Stimulated activated naive CD4-positive, alpha-beta T cell (primary cell): Measurements from ENCODE around the gene USP34.
"Not testable (repeated sequence)": the region's sequence is repeated elsewhere in the genome, so short reads cannot be mapped to it uniquely, and the experiment has no call there.

Source experiments
- DNase-seq, 6 experiments: peaks; one replicate each; lab custom pipeline; 2025; lab: John Stamatoyannopoulos, UW

Gene USP34

GRCh38 chr2:61185231-61185728 lies 285.6 kb downstream of the USP34 start:
- no peak for DNase-seq

- DNase-seq: no peak
Observed at GRCh38 chr2:61184263-61184662, 286.6 kb downstream of the USP34 start.

- no peak for DNase-seq
Observed at GRCh38 chr2:61183795-61184194, 287.1 kb downstream of the USP34 start.

DNA sequence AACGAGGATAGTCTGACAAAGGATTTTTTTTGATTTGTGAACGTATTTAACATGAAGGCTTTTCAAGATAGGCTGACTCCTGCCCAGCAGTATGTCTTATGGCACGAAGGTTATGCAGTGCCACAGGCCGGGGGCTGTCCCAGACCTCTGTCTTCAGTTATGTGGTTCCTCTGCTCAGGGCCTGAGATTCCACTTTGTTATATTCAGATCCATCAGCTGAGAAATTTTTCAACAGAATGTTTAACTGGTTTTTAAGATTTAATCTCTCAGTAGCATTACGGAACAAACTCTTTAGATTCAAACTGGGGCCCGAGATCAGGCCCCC lies 288.9 kb downstream of the USP34 start:
- no peak for DNase-seq

DNA sequence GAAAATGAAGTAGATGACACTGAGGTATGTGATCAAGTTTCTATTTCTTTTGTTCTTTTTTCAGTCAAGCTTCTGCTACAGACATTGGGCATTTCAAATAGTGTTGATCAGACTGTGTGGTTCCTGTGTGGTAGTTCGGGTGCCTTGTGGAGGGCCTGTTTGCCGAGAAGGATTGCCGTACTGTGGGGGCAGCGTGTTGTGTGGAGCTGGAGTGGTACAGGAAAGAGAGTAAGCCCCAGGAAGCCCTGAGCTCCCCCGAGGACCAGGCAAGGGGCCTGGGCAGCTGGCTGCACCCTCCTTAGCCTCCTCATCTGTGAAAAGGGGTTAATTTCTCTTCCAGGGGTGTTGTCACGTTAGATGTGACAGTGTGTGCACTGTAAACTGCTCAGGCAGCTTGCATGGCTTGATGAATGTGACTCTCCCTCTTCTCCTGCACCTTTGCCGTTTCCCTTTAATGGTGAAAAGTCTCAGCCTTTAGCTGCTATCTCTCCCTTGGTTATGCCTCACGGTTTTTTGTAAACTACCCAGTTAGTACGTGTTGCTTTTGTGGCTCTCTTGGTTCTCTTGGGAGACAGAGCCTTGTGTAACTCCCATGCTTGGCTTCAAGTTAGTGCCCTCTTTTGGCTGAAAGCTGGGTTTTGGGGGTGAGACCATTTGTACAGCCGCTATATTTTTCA lies 289.4 kb downstream of the USP34 start:
- DNase-seq: no peak

DNA sequence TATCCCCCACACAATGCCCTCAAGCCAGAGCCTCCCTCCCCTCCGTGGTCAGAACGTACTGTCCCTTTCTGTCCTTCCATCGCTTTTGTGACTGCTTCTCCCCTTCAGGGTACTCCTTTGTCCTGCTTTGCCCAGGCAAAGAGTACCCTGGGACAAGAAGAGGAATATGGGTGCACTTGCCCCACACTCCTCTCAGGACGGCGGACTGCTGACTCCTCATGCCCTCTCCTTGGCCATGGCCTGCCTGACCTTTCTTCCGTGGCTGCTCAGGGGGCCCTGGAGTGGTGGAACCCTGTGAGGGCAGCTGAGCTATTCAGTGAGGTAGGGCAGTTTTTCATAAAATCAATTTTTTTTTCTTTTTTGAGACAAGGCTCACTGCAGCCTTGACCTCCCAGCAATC lies 290.2 kb downstream of the USP34 start:
- no peak for DNase-seq

DNA sequence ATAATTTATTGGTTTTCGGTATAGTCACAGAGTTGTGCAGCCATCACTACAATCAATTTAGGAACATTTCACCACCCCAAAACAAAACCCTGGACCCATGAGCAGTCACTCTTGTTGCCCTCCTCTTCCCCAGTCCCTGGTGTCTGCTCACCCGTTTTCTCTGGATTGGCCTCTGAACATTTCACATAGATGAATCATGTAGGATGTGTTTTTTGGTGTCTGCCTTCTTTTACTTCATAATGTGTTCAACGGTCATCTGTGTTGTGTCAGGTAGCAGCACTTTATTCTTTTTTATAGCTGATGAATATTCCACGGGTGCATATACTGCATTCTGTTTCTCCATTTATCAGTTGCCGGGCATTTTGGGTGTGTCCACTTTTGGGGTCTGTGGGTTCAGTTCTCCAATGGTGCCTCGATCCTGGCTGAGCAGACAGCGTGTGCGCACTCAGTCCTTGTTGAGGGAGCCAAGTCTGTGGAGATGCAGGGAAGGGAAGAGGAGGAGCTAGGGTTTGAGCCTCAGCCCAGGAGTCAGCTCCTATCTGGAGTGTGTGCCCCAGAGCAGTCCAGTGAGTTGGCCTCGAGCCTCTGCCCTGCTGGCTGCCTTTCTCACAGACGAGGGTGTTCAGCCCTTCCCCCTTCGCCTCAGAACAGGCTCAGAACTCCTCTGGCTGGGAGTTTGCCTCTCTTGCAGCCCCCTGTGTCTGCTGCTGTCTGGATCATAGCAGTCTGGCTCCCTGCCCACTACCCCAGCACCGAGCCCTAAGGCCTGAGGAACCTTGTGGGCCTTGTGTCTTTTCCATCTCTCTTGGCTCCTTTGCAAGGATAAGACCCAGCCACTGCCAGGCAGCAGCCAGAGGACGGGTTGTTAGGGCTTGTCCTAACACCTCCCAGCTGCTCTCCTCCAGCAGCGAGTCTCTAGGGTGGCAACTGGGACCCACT lies 290.9 kb downstream of the USP34 start:
- DNase-seq: no peak

GRCh38 chr2:61178603-61179545 lies 292.0 kb downstream of the USP34 start:
- DNase-seq: no peak

- DNase-seq: peak in 5 of 6 experiments; percentile 35 to 73 (median 49)
Observed at GRCh38 chr2:61177727-61178549, 292.9 kb downstream of the USP34 start.

DNA sequence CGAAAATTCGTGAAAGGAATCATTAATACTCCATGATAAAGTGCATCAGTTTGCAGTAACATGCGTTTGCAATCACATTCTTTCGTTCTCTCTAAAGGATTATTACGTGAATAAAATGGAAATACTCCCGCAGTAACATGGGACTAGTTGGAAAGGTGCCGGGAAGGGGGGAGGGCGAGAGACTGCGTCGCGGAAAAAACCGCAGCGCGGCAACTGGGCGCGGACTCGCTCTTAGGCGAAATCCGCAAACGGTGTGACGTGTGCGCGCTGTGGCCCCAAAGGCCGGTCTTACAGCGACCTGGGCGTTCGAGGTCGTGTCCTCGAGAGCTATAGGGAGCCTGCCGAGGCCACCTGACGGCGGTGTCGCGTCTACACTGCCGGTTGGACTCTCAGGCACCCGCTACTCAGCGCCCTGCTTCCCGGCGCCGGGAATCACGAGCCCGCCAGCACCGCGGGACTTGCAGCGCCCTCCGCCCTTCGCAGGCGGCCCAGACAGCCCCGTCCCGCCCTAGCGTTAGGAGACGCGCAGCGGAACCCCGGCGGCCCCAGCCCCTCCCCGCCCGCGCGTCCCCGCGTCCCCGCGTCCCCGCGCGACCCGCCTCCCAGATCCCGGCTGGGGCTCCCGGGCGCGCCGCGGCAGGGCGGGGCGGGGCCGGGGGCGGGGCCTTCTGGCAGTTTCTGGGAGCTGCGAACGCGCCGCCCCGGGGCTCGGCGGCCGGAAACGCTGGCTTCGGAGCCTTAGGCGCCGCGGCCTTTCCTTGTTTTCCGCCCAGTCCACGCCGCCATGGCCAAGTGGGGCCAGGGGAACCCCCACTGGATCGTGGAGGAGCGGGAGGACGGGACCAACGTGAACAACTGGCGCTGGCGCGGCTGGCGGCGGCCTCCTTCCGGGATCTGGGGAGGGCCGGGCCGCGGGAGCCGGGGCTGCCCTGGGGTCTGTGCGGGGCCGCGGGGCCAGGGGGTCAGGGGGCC lies 293.8 kb downstream of the USP34 start:
- DNase-seq: peak; percentile 83 to 95 (median 90)

GRCh38 chr2:61175036-61175435 lies 295.9 kb downstream of the USP34 start:
- DNase-seq: no peak

DNA sequence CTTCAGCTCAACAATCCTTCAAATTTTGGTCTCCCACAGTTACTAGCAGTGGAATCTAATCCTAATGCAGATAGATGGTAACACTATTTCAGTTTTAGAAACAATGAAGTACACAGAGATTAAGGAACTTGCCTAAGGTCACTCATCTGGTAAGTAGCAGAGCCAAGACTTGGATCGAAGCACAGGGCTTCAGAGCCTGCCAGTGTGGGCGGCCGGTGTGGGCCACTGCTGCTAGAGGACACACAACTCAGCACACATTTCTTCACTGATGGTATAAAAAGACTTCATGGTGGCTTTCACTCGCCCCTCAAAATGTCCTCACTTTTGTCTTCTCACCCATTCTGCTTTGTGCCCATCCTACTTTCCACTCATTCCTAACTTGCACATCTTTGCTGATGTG lies 297.8 kb downstream of the USP34 start:
- no peak for DNase-seq

DNA sequence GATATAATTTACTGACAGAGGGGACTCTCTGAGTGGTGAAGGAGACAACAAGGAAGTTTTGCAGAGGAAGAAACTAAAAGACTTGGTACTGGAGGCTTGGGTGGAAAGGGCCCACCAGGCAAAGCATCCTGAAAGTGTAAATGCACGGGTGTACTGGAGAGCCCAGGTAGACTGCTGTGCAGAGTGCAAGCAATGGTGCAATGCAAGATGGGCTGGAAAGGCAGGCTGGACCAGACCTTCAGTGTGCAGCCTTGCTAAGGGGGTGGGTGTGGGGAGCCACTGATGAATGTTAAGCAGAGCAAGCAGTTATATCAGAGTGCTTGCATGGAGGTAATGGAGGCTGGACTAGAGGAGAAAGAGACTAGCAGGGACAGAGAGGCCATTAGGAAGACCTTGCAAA lies 298.2 kb downstream of the USP34 start:
- no peak for DNase-seq

DNA sequence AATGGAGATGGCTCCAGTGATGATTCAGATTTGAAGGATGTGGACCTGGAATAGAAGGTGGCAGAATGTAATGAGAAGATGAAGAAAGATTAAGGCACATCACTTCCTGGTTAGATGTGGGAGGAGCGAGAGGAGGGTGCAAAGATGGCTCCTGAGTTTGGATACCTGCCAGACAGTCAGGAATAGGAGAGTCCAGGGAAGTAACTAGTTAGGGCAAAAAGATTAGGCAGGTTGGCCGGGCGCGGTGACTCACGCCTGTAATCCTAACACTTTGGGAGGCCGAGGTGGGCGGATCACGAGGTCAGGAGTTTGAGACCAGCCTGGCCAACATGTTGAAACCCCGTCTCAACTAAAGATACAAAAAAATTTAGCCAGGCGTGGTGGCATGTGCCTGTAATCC lies 303.3 kb downstream of the USP34 start:
- no peak for DNase-seq

- no peak for DNase-seq
Observed at GRCh38 chr2:61165946-61166345, 304.9 kb downstream of the USP34 start.

DNA sequence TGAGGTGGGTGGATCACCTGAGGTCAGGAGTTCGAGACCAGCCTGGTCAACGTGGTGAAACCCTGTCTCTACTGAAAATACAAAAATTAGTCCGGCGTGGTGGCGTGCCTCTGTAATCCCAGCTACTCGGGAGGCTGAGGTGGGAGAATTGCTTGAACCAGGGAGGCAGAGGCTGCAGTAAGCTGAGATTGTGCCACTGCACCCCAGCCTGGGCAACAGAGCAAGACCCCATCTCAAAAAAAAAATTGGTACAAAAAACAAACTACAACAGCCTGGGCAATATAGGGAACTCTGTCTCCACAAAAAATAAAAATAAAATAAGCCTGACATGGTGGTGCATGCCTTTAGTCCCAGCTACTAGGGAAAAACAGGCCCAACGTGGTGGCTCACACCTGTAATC lies 305.8 kb downstream of the USP34 start:
- DNase-seq: not testable (repeated sequence)

- no peak for DNase-seq
Observed at GRCh38 chr2:61162721-61163120, 308.2 kb downstream of the USP34 start.

GRCh38 chr2:61161888-61162287 lies 309.0 kb downstream of the USP34 start, which contains the start of gene C2orf74:
Gene C2orf74 (plus strand): TSS chr2:61162188. CDS start chr2:61162515, 327 bp downstream.
- no peak for DNase-seq

DNA sequence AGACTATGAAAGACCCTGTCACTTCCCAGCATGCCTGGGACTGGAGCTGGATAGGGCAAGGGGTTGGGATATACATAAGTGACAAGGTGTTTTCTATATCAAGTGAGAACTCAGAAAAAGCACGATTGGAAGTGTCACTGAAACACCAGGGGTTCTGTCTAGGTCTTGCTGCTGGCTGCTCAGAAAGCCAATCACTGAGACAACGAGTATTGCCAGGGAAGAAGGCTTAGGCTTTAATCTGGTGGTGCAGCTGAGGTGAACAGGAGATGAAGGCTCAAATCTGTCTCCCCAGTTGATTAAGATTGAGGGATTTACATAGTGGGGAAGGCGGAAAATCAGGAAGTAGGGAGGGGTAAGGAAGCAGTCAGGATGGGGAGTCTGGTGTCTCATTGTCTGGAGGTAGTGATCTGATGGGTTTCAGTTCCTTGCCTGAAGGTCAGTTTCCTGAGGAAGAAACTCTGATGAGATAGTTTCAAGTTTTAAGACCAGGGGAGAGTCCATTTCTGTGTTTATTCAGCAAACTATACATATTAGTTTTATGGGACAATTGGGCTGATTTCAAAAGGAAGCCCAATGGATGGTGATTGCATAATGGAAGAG lies 312.4 kb downstream of the USP34 start:
- DNase-seq: no peak
